T-helper 22 cell (primary cell): Measurements from ENCODE around the gene PKN1.
"Not testable (repeated sequence)": the region's sequence is repeated elsewhere in the genome, so short reads cannot be mapped to it uniquely, and the experiment has no call there.

ENCODE experiments used
- DNase-seq: peaks from one replicate; pipeline ENCODE4 v3.0.0-alpha.2; 2020; ENCODE audit warnings: low read depth

The PKN1 gene

DNA sequence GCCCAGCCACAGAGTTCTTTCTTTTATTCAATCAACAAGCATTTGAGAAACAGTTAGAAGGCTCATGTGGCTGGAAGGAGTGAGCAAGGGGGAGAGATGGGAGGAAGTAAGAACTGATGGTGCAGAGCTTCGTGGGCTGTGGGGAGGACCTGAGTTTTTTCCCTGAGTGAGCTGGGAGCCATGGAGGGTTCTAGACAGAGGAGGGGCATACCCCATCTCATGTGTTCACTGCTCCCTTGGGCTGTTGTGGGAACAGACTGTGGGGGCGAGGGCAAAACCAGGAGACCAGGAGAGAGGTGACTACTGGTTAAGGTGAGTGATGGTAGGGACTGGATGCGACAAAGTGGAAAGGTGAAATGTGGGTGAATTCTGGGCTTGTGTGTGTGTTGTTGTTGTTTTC, 2.4 kb upstream of the PKN1 start:
- no peak for DNase-seq

DNA sequence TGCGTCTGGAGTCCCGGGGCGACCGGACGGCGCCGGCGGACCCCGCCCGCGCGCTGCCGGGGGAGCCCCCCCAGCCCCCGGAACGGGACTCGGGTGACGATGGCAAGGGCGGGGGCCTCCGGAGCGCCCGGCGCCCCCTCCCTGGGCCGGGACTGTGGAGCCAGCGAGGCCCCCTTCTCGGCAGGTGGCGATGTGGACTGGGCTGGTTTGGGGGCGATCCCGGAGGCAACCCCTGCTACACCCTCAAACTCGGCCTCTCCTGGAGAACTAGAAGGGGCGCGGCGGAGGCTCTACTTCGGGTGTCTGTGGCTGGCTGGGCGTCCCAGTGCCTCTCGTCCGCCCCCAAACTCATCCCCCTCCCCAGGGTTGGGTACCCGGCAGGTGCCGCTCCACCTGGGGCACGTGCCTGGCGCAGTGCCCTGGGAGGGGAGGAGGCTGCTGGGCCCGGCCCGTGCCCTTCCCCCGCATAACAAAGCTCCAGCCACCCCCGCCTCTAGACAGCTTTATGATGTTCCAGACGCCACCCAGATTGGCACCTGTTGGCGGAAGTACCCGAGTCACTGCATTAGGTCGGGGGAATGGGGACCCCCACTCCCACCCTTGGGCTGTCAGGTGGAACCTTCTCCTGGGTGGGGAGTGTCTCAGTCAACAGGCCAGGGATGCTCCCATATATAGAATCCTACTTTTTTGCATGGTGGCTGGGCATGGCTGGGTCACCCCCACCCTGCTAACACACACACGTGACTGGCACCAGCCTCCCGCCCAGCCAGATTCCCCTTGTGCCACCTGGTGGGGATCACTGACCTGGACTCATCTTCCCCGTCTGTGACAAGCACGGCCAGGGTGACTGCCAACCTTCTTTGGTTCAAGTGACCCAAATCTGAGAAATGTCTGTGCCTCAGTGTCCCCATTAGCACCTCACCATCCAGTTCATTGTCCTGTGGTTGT, 722 bp downstream of the PKN1 start:
- DNase-seq = peak; percentile 19

DNA sequence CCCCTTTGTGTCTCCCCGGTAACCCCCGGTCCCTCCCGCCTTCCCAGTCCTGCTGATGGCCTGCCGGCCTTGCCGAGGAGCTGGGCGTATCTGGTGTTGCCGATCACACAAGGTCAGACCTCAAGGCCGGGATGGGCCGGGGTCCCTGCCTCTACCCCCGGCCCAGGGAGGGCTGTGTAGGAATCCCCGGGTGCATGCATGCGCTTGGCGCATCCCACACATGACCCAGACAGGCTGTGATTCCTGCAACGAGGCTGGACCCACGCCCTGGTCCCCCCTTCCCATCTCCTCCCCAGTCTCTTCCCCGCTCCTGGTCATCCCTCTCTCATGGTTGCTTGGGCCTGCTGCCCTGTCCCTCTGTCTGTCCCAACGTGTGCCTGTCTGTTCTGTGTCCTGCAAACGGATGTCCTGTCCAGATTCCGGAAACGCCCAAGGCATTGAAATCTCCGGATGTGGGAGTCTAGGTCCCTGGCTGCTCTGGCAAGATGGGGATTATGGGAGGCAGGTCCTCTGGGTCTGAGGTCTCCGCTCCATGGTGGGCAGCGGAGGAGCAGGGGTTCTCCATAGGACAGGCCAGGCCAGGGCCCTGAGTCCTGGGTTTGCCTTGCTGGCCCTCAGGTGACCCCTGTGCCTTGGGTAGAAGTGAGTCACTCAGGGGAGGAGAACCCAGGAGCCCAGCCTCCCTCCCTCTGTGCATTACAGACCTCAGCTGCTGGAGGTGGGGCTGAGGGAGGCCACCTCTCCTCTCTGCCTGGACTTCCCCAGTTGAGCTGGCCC, 1.6 kb downstream of the PKN1 start:
- no peak for DNase-seq

DNA sequence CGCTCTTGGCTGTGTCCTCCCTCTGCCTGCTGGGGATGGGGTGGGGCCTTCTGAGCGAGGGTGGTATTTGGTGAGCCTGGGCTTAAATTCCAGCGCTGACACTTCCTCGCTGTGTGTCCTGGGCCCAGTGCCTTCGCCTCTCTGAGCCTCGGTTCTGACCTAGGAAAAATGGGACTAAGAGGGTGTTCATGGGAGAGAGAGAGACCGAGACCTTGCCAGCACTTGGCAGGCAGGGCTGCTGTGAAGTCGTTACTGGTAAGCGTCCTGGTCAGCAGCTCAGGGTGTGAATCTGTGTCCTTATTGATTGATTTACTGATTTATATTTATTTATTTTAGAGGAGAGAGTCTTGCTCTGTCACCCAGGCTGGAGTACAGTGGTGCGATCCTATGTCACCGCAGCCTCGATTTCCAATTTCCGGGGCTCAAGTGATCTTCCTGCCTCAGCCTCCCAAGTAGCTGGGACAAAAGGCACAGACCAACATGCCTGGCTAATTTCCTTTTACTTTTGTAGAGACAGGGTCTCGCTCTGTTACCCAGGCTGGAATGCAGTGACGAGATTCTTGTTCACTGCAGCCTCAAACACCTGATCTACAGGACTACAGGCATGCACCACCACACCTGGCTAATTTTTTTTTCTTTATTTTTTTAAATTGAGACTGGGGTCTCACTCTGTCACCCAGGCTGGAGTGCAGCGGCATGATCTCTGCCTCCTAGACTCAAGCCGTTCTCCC, 2.4 kb downstream of the PKN1 start:
- no peak for DNase-seq

DNA sequence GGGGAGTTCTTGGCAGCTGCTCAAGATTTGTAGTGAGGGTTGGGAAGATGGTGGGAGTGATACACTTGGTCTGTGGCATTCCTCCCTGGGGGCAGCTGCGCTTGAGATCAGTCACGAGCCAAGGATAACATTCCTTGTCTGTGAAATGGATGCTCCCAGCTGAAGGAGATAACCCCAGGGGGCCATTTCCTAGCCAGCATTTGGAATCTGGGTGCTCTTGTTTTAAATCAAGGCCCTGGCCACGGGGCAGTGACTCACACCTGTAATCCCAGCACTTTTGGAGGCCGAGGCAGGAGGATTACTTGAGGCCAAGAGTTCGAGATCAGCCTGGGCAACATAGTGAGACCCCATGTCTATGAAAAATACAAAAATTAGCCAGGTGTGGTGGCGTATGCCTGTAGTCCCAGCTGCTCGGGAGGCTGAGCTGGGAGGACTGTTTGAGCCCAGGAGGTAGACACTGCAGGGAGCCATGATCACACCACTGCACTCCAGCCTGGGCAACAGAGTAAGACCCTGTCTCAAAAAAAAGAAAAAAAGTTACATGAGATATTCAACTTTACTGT, 4.6 kb downstream of the PKN1 start:
- no peak for DNase-seq

DNA sequence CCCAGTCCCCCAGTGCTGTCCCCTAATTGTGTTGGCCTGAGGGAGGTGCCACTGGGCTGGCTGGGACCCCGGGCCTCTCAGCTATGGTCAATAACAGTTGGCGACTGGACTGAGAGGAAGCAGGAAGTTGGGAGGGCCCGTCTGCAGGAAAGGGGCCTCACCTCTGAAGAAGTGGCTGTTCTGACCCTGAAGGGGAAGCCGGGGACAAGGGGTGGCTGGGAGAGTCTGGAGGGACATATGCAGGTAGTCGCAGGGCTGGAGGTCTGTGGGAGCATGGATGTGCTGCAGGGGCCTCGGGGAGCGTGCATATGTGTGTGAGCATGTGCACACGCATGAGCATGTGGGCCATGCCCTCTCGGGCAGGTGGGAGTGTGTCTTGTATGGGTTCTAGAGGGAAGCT, 5.9 kb downstream of the PKN1 start:
- no peak for DNase-seq

DNA sequence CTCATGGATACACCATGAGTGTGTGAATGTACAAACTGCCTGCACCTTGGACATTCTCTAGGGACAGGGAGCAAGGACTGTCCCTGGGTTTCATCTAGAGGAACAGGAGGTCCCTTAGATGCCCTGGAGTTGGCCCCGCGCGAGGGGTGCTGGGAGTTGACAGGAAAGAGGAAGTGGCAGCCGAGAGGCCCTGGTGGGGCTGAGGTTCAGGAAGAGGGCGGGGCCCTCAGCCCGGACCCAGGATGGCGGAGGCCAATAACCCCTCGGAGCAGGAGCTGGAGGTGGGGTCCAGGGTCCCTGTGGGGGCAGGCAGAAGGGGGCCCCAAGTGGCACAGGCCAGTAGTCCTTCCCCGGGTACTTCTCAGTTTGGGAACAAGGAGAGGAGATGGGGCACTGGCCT, 6.9 kb downstream of the PKN1 start:
- DNase-seq = peak; percentile 59

DNA sequence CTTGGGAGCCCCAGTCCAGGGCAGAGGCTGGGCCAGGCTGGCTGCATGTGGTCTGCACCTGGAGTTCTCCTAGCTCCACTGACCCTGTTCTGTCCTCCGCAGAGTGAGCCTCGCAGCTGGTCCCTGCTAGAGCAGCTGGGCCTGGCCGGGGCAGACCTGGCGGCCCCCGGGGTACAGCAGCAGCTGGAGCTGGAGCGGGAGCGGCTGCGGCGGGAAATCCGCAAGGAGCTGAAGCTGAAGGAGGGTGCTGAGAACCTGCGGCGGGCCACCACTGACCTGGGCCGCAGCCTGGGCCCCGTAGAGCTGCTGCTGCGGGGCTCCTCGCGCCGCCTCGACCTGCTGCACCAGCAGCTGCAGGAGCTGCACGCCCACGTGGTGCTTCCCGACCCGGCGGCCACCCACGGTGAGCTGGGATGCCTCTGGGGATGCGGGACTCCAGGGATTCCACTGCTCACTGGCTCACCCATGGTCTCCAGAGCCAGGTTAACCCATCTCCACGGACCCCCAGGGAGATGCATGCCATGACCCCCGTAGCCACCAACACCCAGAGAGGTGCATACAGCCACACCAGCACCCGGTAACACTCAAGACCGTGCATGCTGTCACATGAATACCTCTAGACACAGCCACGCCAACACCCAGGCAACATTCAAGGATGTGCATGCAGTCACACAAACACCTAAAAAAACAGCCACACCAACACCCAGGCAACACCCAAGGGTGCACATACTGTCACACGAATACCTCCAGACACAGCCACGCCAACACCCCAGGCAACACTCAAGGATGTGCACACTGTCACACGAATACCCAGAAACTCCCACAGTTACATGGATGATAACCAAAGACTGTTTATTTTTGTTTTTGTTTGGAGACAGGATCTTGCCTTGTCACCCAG, 8.2 kb downstream of the PKN1 start:
- DNase-seq = no peak

DNA sequence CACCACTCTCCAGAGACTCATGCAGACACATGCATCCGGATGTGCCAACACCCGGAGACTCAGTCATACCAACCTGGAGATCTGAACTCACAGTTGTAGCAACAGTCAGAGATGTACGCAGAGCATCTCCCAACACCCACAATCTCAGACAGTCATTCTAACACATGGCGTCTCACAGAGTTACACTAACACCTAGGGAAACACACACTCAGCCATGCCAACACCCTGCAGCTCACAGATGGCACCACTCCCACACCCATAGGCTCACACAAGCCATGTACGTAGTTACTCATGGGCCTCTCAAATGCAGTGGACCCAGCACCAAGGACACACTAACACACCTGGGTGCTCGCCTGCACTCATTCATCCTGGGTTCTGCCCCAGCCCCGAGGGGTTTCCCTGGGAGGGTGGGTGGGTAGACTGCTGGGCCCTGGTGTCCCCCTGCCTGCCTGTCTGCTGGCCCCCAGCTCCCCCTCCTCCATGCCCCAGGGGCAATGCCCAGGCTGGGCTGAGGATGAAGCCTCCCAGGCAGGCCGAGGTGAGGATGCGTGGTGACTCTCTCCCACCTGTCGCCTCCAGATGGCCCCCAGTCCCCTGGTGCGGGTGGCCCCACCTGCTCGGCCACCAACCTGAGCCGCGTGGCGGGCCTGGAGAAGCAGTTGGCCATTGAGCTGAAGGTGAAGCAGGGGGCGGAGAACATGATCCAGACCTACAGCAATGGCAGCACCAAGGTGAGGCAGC, 10.0 kb downstream of the PKN1 start:
- no peak for DNase-seq

DNA sequence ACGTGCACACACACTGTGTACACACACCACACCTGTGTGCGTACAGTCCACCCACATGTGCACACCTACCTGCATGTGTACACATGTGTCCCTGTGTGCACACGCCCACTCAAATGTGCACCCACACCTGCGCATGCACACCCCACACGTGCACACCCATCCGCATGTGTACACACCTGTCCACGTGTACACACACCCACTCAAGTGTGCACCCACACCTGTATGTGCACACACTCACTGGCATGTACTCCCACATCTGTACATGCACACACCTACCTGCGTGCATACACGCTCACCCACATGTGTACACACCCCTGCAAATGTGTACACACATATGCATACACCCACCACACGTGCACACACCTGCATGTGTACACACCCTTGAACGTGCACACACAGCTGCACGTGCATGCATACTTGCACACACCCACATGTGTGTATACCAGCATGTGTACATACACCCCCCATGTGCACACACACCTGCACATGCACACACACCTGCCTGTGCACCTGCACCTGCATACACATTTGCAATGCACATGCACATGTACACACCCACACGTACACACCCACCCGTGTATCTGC, 10.6 kb downstream of the PKN1 start:
- DNase-seq = no peak

DNA sequence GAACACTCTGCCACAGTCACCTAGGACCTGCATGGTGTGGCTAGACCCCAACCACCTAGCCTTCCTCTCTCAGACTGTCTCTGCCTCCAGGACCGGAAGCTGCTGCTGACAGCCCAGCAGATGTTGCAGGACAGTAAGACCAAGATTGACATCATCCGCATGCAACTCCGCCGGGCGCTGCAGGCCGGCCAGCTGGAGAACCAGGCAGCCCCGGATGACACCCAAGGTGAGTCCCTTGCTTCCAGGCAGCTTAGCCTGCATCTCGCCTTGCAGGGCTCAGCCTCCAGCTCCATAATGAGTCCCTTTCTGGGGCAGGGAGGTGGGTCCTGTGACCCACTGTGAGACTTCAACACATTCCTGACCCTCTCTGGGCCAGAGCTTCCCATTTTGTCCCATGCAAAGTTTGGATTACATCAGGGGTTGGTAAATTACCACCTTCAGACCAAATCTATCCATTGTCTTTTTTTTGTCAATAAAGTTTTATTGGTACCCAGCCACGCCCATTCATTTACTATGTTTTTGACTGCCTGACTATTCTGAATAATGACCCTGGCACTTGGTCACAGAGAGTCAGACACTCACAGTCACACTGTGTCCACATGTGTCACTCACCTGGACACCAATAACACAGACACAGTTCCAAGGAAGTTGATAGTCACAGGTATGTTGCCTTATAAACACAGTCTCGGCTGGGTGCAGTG, 13.4 kb downstream of the PKN1 start:
- DNase-seq = no peak

DNA sequence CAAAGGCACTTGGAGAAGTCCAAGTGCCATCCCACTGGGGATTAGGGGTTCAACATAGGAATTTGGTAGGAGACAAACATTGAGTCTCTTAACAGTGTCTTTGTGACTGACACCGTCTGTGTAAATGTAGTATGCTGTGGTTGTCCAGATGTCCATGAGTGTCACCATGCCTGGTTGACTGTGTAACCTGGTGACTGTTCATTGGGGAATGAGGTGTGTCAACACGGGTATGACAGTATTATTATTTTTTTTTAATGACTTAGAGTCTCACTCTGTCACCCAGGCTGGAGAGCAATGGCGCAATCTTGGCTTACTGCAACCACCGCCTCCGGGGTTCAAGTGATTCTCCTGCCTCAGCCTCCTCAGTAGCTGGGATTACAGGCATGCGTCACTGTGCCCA, 16.2 kb downstream of the PKN1 start:
- no peak for DNase-seq

DNA sequence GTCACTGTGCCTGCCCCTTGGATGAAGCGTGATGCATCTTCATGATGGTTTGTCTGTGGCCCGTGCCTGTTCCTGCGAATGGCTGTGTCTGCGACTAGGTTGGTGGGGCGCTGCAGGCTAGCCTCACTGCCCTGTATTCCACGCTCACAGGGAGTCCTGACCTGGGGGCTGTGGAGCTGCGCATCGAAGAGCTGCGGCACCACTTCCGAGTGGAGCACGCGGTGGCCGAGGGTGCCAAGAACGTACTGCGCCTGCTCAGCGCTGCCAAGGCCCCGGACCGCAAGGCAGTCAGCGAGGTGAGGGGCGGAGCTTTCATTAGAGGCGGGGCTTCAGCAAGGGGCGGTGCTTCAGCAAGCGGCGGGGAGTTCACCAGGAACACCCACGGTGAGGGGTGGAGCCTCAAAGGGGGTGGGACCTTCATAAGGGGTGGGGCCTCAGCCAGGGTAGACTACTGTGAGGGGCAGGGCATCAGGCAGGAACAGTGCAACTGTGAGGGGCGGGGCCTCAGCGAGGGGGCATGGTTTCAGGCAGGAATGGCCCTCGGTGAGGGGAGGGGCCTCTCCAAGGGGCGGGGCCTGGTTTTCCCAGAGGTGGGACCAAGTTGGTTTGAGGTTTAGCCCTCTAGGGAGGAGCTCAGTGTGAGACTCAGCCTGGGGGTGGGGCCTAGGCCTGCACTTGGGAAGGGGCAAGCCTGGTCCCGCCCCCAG, 17.2 kb downstream of the PKN1 start:
- peak; percentile 28 for DNase-seq

DNA sequence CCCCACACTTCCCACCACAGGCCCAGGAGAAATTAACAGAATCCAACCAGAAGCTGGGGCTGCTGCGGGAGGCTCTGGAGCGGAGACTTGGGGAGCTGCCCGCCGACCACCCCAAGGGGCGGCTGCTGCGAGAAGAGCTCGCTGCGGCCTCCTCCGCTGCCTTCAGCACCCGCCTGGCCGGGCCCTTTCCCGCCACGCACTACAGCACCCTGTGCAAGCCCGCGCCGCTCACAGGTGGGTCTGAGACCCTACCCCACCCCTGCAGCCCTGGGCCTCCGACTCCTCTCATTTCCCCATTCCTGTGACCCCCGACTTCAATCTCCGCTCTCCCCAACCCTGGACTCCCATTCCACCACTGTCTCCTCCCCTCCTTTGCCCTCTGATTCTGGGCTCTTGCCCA, 17.8 kb downstream of the PKN1 start:
- no peak for DNase-seq

DNA sequence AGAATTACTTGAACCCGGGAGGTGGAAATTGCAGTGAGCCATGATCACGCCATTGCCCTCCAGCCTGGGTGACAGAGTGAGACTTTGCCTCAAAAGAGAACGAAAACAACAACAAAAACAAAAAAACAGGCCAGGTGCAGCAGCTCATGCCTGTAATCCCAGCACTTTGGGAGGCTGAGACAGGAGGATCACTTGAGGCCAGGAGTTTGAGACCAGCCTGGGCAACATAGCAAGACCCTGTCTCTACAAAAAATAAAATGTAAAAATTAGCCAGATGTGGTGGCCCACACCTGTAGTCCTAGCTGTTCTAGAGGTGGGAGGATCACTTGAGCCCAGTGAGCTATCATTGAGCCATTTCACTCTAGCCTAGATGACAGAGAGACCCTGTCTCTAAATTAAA, 19.2 kb downstream of the PKN1 start:
- not testable (repeated sequence) for DNase-seq

DNA sequence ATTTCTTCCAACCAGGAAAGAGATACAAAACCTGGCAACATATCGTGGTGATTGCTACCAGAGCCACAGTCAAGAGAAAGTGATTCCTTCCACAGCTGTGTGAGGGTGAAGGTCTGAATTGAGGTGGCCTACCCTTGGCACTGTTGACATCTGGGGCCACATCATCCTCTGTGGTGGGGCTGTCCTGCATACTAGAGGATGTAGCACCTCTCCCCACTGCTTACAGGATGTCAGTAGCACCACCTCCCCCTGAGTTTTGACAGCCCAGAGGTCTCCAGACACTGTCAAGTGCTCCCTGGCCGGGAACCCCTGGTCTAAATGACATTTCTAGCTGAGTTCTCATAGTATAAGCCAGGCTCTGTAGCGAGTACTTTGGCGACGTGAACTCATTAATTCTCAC, 26.6 kb downstream of the PKN1 start:
- no peak for DNase-seq

DNA sequence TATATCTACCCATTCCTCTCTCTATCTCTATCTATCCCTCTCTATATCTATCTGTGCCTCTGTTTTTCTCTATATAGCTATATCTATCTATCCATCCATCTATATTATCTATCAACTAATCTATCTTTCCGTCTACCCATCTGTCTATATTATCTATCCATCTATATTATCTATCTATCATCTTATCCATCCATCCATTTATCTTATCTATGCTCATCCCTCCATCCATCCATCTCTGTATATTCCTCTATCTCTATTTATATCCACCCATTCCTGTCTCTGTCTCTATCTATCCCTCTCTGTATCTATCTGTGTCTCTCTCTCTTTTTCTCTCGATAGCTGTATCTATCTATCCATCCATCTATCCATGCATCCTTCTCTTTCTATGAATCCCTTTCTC, 27.8 kb downstream of the PKN1 start:
- no peak for DNase-seq

DNA sequence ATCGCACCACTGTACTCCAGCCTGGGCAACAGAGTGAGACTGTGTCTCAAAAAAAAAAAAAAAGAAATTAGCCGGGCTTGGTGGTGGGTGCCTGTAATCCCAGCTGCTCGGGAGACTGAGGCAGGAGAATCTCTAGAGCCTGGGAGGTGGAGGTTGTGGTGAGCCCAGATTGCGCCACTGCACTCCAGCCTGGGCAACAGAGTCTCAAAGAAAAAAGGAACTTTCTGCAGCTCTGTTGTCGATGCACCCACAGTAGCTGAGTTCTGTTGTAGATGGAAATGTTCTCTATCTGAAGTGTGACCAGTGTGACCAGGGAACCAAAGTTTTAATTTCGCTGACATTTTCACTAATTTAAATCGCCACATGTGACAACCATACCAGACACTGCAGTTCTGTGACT, 29.3 kb downstream of the PKN1 start:
- not testable (repeated sequence) for DNase-seq

DNA sequence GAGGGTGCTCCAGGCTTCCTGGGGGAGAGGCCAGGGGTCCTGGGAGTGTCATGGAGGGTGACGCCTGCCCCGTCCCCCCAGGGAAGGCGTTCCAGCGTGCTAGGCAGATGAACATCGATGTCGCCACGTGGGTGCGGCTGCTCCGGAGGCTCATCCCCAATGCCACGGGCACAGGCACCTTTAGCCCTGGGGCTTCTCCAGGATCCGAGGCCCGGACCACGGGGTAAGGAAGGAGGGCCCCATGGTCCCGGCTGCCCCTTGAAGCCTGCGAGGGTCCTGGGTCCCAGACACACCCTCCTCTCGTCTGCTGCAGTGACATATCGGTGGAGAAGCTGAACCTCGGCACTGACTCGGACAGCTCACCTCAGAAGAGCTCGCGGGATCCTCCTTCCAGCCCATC, 30.6 kb downstream of the PKN1 start:
- DNase-seq = no peak
